Suprapubic skin (tissue), 4 donors: ENCODE data around the gene CHST13.

Source experiments
- EP300 ChIP-seq: sonication (generic); formaldehyde crosslinking; IDR thresholded peaks from one replicate; pipeline ENCODE4 v1.6.1; 2017; ENCODE audit warnings: antibody characterized with exemption
- POLR2AphosphoS5 ChIP-seq, 3 donors: sonication (generic); formaldehyde crosslinking; IDR thresholded peaks; one replicate each; pipeline ENCODE4 v1.6.1; 2017; ENCODE audit warnings: antibody characterized with exemption in 3 of 3

GRCh38 chr3:126484148-126484547, 39.8 kb upstream of the CHST13 start:
- TF ChIP-seq EP300 (no peak), POLR2AphosphoS5 (IDR thresholded peaks at IDR 0.05) (no peak)
